GM18508 (cell line): ENCODE data around the gene CLDND1.

Experiments used
- ATAC-seq: cut with Tn5 transposase; IDR thresholded peaks from one replicate; pipeline ENCODE4 v1.9.1; 2021; ENCODE audit warnings: moderate number of reproducible peaks; ENCODE audit not compliant: insufficient read depth, unreplicated experiment

Gene CLDND1

GRCh38 chr3:98521897-98522543 lies 682 bp downstream of the CLDND1 start:
- peak; percentile 29 for ATAC-seq

GRCh38 chr3:98519351-98519750 lies 3.4 kb downstream of the CLDND1 start:
- no peak for ATAC-seq

GRCh38 chr3:98518816-98519215 lies 3.9 kb downstream of the CLDND1 start:
- ATAC-seq: no peak

GRCh38 chr3:98514948-98515347 lies 7.8 kb downstream of the CLDND1 start:
- ATAC-seq: no peak

- ATAC-seq: no peak
These were observed 9.0 kb downstream of the CLDND1 start for GRCh38 chr3:98513736-98514135.

- no peak for ATAC-seq
These were observed 9.6 kb downstream of the CLDND1 start for GRCh38 chr3:98513091-98513511.

- ATAC-seq: no peak
These were observed 10.1 kb downstream of the CLDND1 start for GRCh38 chr3:98512576-98512975.

GRCh38 chr3:98508582-98508981 lies 14.1 kb downstream of the CLDND1 start:
- ATAC-seq: no peak

- no peak for ATAC-seq
These were observed 18.2 kb downstream of the CLDND1 start for GRCh38 chr3:98504539-98504938.

GRCh38 chr3:98501863-98502576 lies 20.7 kb downstream of the CLDND1 start:
- no peak for ATAC-seq

GRCh38 chr3:98501270-98501669 lies 21.4 kb downstream of the CLDND1 start:
- ATAC-seq: no peak

- ATAC-seq: no peak
These were observed 22.7 kb downstream of the CLDND1 start for GRCh38 chr3:98500019-98500418.

GRCh38 chr3:98497381-98497780 lies 25.3 kb downstream of the CLDND1 start, which contains the start of gene OR5K2:
Gene OR5K2, plus strand, starts transcription at chr3:98497681. Its CDS starts 0 bp downstream, at chr3:98497681.
- no peak for ATAC-seq

GRCh38 chr3:98483626-98484025 lies 39.1 kb downstream of the CLDND1 start:
- ATAC-seq: no peak

- no peak for ATAC-seq
These were observed 39.8 kb downstream of the CLDND1 start for GRCh38 chr3:98482717-98483482.
